ENCODE measurements around the gene UPB1.

DNA sequence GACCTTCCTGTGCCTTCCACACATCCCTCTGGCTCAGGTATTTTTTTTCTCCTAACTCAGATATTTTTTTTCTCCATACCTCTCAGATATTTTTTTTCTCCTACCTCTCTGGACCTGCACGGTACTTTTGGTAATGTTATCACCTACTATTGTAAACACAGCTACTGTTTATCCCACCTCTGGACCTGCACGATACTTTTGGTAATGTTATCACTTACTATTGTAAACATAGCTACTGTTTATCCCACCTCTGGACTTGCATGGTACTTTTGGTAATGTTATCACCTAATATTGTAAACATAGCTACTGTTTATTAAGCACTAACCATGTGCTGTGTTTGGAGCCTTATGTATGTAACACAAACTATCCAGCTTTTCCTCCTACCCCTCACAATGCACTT is 12.1 kb upstream of the UPB1 start:
- TF ChIP-seq ZNF384 (IDR thresholded peaks at IDR 0.05; ENCODE audit: borderline replicate concordance, low read depth, low read length), result no peak
- TF ChIP-seq, protein P1, sequence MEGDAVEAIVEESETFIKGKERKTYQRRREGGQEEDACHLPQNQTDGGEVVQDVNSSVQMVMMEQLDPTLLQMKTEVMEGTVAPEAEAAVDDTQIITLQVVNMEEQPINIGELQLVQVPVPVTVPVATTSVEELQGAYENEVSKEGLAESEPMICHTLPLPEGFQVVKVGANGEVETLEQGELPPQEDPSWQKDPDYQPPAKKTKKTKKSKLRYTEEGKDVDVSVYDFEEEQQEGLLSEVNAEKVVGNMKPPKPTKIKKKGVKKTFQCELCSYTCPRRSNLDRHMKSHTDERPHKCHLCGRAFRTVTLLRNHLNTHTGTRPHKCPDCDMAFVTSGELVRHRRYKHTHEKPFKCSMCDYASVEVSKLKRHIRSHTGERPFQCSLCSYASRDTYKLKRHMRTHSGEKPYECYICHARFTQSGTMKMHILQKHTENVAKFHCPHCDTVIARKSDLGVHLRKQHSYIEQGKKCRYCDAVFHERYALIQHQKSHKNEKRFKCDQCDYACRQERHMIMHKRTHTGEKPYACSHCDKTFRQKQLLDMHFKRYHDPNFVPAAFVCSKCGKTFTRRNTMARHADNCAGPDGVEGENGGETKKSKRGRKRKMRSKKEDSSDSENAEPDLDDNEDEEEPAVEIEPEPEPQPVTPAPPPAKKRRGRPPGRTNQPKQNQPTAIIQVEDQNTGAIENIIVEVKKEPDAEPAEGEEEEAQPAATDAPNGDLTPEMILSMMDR (IDR thresholded peaks at IDR 0.05 in 2 of 3, conservative IDR thresholded peaks at IDR 0.05 in 1 of 3; ENCODE audit: control insufficient read depth in 2 of 3, extremely low read depth in 1 of 3, insufficient read depth in 1 of 3, low read depth in 3 of 3, low read length in 3 of 3), result no peak

Measured in GM12878 (cell line).